Measurements from ENCODE around the gene DYSF.

DNA sequence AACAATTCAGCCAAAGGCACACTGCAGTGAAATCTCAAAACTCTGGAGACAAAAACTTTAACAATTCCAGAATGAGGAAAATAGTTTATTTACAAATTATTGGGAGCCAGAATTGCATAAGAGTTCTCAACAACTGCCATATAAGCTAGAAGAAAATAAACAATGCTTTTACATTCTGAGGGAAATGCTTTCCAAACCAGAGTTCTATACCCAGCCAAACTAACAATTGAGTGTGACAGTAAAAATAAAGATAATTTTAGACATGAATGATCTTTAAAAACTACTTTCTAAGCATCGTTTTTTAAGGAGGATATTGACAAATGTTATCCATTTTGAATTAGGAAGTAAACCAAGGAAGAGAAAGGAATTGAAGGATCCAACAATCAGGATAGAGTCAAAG is 271.4 kb downstream of the DYSF start:
- TF ChIP-seq, protein P1, sequence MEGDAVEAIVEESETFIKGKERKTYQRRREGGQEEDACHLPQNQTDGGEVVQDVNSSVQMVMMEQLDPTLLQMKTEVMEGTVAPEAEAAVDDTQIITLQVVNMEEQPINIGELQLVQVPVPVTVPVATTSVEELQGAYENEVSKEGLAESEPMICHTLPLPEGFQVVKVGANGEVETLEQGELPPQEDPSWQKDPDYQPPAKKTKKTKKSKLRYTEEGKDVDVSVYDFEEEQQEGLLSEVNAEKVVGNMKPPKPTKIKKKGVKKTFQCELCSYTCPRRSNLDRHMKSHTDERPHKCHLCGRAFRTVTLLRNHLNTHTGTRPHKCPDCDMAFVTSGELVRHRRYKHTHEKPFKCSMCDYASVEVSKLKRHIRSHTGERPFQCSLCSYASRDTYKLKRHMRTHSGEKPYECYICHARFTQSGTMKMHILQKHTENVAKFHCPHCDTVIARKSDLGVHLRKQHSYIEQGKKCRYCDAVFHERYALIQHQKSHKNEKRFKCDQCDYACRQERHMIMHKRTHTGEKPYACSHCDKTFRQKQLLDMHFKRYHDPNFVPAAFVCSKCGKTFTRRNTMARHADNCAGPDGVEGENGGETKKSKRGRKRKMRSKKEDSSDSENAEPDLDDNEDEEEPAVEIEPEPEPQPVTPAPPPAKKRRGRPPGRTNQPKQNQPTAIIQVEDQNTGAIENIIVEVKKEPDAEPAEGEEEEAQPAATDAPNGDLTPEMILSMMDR (IDR thresholded peaks at IDR 0.05): no peak
- no peak for TF ChIP-seq POLR2A (IDR thresholded peaks at IDR 0.05)
